ENCODE measurements around the gene MRPS10. TPM values are rescaled to one million over a fixed set of nuclear protein-coding genes. Genes with fewer than 3 reads are reported as not detected.
"Not testable (repeated sequence)": the region's sequence is repeated elsewhere in the genome, so short reads cannot be mapped to it uniquely, and the experiment has no call there.

MRPS10 gene
- total RNA-seq, 1 experiment from 2014 or later: 91.1 TPM

- not testable (repeated sequence) for DNase-seq (ENCODE audit: low read depth in 1 of 2, low spot score in 2 of 2); H3K27me3 ChIP-seq (replicated peaks); H3K27ac ChIP-seq; H3K4me1 ChIP-seq (replicated peaks); H3K36me3 ChIP-seq; H3K4me3 ChIP-seq; H3K9me3 ChIP-seq (replicated peaks)
Observed at GRCh38 chr6:42192385-42192784, 25.3 kb downstream of the MRPS10 start.

DNA sequence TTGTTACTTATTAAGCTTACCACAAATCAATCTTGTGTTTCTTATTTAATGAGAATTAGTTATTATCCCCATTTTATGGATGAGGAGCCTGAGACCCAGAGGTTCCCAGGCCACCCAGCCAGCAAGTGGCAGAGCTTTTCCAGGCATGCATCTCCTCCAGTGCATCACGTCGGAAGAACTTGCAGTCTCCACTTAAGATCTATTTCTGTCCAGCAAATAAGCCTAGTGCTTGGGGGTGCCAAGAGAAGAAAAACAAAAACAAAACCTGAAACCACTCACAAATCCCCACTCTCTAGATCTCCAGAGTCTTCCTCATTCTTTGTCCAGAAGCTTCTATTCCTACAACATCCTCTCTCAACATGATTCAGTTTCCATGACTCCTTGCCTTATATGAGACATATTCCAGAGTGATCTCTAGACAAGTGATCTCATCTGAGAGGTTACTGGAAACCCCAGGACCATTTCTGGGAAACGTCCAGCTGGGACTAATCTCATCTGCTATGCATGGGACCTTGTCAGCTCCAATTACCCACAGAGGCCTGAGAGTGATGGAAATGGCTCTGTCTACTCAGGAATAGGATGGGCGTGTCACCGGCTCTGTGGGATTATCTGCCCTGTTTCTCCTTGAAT is 27.0 kb downstream of the MRPS10 start:
- no peaks in the 10 kb centered on the region for H3K9me3 ChIP-seq (replicated peaks)
- no peaks in the 10 kb centered on the region for H3K27me3 ChIP-seq (replicated peaks)
- peaks cover 7% of the 10 kb centered on the region for H3K4me1 ChIP-seq (replicated peaks)
- H3K4me3 ChIP-seq: no peak overlapping the region
- no peaks in the 10 kb centered on the region for H3K36me3 ChIP-seq
- no peak for DNase-seq (ENCODE audit: low read depth in 1 of 2, low spot score in 2 of 2)
- no peak overlapping the region for H3K27ac ChIP-seq

- Histone ChIP-seq H3K9me3 (replicated peaks) (no peaks in the 10 kb centered on the region), H3K4me1 (replicated peaks) (peaks cover 2% of the 10 kb centered on the region), H3K36me3 (no peaks in the 10 kb centered on the region), H3K27ac (no peak overlapping the region), H3K27me3 (replicated peaks) (no peaks in the 10 kb centered on the region), H3K4me3 (no peak overlapping the region)
- DNase-seq (ENCODE audit: low read depth in 1 of 2, low spot score in 2 of 2): no peak
Observed at GRCh38 chr6:42188406-42188805, 29.3 kb downstream of the MRPS10 start.

DNA sequence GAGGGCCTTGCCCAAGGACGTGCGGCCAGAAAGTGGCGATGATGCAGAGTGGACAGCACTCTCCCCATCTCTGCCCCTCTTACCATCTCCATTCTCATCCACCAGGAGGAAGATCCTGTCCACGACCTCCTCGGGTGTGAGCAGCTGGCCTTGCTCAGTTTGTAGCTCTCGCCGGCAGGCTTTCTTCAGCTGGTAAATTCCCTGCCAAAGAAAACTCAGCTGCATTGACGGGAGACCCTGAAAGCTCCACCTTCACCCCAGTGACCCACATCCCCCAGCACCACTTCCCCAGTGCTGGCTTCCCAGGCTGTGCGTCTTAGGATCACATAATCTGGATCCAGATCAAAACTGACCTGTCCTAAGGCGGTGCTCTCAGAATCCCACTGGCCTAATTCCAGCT is 32.1 kb downstream of the MRPS10 start:
- Histone ChIP-seq H3K27me3 (replicated peaks) (no peaks in the 10 kb centered on the region), H3K4me1 (replicated peaks) (no peaks in the 10 kb centered on the region), H3K27ac (no peak overlapping the region), H3K36me3 (no peaks in the 10 kb centered on the region), H3K4me3 (no peak overlapping the region), H3K9me3 (replicated peaks) (no peaks in the 10 kb centered on the region)
- no peak for DNase-seq (ENCODE audit: low read depth in 1 of 2, low spot score in 2 of 2)

DNA sequence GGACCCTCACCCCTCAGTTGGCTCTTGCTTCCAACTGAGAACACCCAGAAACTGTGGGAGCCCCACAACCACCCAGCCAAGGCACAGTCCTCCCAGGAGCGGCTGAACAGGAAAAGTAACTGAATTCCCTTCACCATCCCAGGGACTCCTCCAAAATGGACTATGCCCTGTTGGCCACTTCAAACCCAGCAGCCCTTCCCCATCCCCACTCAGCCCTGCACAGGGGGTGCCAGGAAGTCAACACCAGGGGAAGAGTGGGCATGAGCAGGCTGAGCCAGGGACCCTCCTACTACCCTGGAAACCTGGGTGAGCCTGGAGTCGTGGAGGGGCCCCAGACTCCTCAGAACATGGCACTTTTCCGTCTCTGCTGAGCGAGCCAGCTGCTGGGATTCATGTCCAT is 33.2 kb downstream of the MRPS10 start:
- H3K27ac ChIP-seq: no peak overlapping the region
- H3K4me3 ChIP-seq: no peak overlapping the region
- H3K36me3 ChIP-seq: no peaks in the 10 kb centered on the region
- no peaks in the 10 kb centered on the region for H3K27me3 ChIP-seq (replicated peaks)
- H3K4me1 ChIP-seq (replicated peaks): no peaks in the 10 kb centered on the region
- DNase-seq (ENCODE audit: low read depth in 1 of 2, low spot score in 2 of 2): no peak
- no peaks in the 10 kb centered on the region for H3K9me3 ChIP-seq (replicated peaks)

DNA sequence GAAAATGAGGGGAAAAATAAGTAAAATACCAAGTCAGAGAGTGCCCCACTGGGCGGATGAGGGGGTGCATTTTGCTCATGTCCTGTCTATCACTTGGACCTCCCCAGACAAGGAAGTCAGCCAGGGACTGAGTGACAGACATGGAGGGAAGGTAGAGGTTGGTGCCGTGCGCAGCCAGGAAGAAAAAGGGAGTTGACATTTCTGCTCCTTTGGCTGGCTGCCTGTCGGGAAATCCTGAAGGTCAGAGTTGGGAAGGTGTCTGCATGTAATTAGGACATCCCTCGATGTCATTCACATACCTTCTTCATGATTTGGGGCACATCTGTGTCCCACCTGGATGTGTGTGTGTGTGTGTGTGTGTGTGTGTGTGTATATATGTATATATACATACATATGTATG is 35.6 kb downstream of the MRPS10 start:
- Histone ChIP-seq H3K27me3 (replicated peaks) (no peaks in the 10 kb centered on the region), H3K9me3 (replicated peaks) (no peaks in the 10 kb centered on the region), H3K4me3 (no peak overlapping the region), H3K4me1 (replicated peaks) (no peaks in the 10 kb centered on the region), H3K36me3 (no peaks in the 10 kb centered on the region), H3K27ac (no peak overlapping the region)
- DNase-seq (ENCODE audit: low read depth in 1 of 2, low spot score in 2 of 2): no peak

- H3K27ac ChIP-seq: no peak overlapping the region
- H3K4me1 ChIP-seq (replicated peaks): no peaks in the 10 kb centered on the region
- DNase-seq (ENCODE audit: low read depth in 1 of 2, low spot score in 2 of 2): no peak
- H3K36me3 ChIP-seq: no peaks in the 10 kb centered on the region
- H3K4me3 ChIP-seq: no peak overlapping the region
- no peaks in the 10 kb centered on the region for H3K27me3 ChIP-seq (replicated peaks)
- H3K9me3 ChIP-seq (replicated peaks): no peaks in the 10 kb centered on the region
Observed at GRCh38 chr6:42179945-42180313, 37.7 kb downstream of the MRPS10 start.

GRCh38 chr6:42179261-42179944 is 38.3 kb downstream of the MRPS10 start:
- H3K4me3 ChIP-seq: no peak overlapping the region
- H3K4me1 ChIP-seq (replicated peaks): no peaks in the 10 kb centered on the region
- H3K27ac ChIP-seq: no peak overlapping the region
- H3K27me3 ChIP-seq (replicated peaks): no peaks in the 10 kb centered on the region
- H3K36me3 ChIP-seq: no peaks in the 10 kb centered on the region
- no peak for DNase-seq (ENCODE audit: low read depth in 1 of 2, low spot score in 2 of 2)
- H3K9me3 ChIP-seq (replicated peaks): no peaks in the 10 kb centered on the region

DNA sequence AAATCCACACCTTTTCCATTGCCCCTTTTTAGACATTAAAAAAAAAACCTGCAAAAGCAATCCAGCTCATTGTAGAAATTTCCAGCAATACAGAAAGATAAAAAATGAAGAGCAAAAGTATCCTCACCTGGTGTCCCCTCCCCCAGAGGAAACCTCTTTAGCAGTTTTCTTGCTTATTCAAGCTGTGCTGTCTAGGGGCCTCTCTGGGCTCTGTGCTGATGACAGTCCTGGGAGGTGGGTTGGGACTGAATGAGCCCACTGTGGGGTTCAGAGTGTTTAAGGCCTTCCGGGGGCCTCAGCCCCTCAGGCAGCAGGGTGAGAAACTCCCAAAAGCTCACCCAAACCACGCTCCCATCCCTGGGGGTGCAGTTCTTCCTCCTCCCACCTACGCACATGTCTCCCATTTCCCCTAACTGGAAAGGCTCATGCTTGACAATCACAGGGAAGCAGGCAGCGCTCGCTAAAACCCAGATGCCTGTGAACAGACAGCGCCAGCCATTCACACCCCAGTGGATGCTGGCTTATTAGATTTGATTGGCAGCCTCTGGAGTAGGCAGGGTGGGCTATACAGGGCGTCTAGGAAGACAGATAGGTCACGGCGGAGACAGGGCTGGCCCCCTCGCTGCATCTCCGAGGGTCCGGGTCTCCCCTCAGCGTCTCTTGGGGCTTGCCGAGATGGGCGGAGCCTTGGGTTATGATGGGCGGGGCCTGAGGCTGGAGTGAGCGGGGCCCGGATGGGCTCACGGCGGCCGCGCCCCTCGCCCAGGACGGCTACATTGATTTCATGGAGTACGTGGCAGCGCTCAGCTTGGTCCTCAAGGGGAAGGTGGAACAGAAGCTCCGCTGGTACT is 39.9 kb downstream of the MRPS10 start:
- Histone ChIP-seq H3K4me3 (no peak overlapping the region), H3K9me3 (replicated peaks) (no peaks in the 10 kb centered on the region), H3K27me3 (replicated peaks) (no peaks in the 10 kb centered on the region), H3K4me1 (replicated peaks) (no peaks in the 10 kb centered on the region), H3K27ac (no peak overlapping the region), H3K36me3 (no peaks in the 10 kb centered on the region)
- no peak for DNase-seq (ENCODE audit: low read depth in 1 of 2, low spot score in 2 of 2)

DNA sequence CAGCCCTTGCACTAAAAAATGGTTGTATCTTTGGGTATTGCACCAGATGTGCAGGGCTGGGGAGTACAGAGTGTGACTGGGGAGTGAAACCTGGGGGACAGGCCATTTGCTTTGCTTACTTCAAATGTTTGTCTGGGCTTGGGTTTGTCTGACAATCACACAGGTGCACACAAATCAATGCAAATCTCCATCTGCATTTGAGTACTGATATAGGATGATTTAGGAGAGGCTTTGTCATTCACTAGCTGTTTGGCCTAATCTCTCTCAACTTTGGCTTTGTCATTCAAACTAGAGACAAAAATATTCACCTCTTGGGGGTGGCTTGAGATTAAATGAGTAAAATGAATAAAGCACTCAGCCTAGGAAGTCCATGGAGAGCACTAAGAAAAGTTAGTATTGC is 40.7 kb downstream of the MRPS10 start:
- Histone ChIP-seq H3K4me1 (replicated peaks) (no peaks in the 10 kb centered on the region), H3K36me3 (no peaks in the 10 kb centered on the region)
- no peak for DNase-seq (ENCODE audit: low read depth in 1 of 2, low spot score in 2 of 2)

DNA sequence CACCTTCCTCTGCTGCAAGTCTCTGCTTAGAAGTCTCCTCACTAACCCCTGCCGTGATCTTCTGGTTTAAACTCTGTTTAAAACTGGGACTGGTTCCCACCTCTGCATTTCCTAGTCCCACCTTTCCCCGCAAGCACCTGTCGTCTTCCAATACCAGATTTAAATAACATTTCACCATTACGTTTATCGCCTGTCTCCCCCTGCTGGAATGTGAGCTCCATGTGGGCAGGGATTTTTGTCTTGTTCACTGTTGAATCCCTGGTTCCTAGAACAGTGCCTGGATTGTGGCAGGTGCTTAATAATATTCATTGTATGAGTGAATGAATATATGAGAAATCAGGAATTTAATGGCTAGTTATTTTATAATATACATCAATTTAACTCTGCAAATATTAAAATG is 41.8 kb downstream of the MRPS10 start:
- no peaks in the 10 kb centered on the region for H3K27me3 ChIP-seq (replicated peaks)

More for the DNA sequence above, 40.7 kb downstream of the MRPS10 start:
- Histone ChIP-seq H3K4me3 (no peak overlapping the region), H3K9me3 (replicated peaks) (no peaks in the 10 kb centered on the region), H3K27me3 (replicated peaks) (no peaks in the 10 kb centered on the region), H3K27ac (no peak overlapping the region)

GRCh38 chr6:42173101-42173500 is 44.6 kb downstream of the MRPS10 start, which contains the start of gene GUCA1A:
Gene GUCA1A (plus strand): TSS chr6:42173364. CDS start chr6:42173614, 250 bp downstream.
- no peak for DNase-seq (ENCODE audit: low read depth in 1 of 2, low spot score in 2 of 2)
- Histone ChIP-seq H3K4me3 (no peak within 1 kb of the TSS), H3K36me3 (no peaks in the 10 kb centered on the region), H3K4me1 (replicated peaks) (no peaks in the 10 kb centered on the region), H3K27ac (no peak within 1 kb of the TSS), H3K27me3 (replicated peaks) (no peaks in the 10 kb centered on the region), H3K9me3 (replicated peaks) (no peaks in the 10 kb centered on the region; the same call in 1 of the 2 replicates)

More for the DNA sequence above, 41.8 kb downstream of the MRPS10 start:
- no peak overlapping the region for H3K4me3 ChIP-seq
- no peaks in the 10 kb centered on the region for H3K9me3 ChIP-seq (replicated peaks)
- no peak overlapping the region for H3K27ac ChIP-seq
- H3K36me3 ChIP-seq: no peaks in the 10 kb centered on the region
- DNase-seq (ENCODE audit: low read depth in 1 of 2, low spot score in 2 of 2): no peak
- H3K4me1 ChIP-seq (replicated peaks): no peaks in the 10 kb centered on the region

DNA sequence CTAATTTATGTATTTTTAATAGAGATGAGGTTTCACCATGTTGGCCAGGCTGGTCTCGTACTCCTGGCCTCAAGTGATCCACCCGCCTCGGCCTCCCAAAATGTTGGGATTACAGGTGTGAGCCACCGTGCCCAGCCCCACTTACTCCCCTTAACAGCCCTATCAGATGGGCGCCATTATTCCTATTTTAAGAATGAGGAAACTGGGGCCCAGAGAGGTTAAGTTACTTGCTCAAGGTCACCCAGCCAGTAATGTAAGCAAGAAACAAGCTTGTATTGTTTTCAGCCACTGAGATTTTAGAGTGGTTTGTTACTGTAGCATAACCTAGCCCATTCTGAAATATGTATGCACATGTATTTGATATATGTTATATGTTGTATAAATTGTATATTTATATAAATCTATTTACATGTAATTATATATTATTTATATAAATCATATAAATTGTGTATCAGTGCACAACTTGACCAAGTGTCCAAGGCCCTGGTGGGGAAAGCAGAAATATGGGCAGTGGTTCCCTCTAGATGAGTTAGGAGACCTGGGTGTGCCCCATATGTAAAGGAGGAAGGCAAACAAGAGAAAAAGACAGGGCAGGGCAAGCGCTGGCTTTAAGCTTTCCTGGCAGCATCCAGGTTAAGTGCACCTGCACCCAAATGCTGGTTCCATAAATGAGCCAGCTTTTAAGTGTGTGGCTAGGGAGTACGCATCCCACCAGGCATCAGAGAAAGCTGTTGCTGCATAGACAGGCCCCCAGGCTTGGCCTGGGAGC is 45.7 kb downstream of the MRPS10 start:
- H3K27ac ChIP-seq: no peak overlapping the region

More for the DNA sequence above, 45.7 kb downstream of the MRPS10 start:
- no peaks in the 10 kb centered on the region; the same call in 1 of the 2 replicates for H3K9me3 ChIP-seq (replicated peaks)
- no peak overlapping the region for H3K4me3 ChIP-seq
- H3K27me3 ChIP-seq (replicated peaks): no peaks in the 10 kb centered on the region
- no peaks in the 10 kb centered on the region for H3K36me3 ChIP-seq
- no peaks in the 10 kb centered on the region for H3K4me1 ChIP-seq (replicated peaks)
- no peak for DNase-seq (ENCODE audit: low read depth in 1 of 2, low spot score in 2 of 2)
